Activated CD4-positive, alpha-beta T cell treated with anti-CD3 and anti-CD28 coated beads, Interleukin-2, amount 50 U/mL, for 4 hours (primary cell): Measurements from ENCODE around the gene B3GNT3.
A peak's percentile ranks its signal among the peaks of the same experiment; 100 is the strongest.

Experiments used
- DNase-seq, 2 experiments: peaks; one replicate each; pipeline ENCODE4 v3.0.0-alpha.2; 2020

The B3GNT3 gene

DNA sequence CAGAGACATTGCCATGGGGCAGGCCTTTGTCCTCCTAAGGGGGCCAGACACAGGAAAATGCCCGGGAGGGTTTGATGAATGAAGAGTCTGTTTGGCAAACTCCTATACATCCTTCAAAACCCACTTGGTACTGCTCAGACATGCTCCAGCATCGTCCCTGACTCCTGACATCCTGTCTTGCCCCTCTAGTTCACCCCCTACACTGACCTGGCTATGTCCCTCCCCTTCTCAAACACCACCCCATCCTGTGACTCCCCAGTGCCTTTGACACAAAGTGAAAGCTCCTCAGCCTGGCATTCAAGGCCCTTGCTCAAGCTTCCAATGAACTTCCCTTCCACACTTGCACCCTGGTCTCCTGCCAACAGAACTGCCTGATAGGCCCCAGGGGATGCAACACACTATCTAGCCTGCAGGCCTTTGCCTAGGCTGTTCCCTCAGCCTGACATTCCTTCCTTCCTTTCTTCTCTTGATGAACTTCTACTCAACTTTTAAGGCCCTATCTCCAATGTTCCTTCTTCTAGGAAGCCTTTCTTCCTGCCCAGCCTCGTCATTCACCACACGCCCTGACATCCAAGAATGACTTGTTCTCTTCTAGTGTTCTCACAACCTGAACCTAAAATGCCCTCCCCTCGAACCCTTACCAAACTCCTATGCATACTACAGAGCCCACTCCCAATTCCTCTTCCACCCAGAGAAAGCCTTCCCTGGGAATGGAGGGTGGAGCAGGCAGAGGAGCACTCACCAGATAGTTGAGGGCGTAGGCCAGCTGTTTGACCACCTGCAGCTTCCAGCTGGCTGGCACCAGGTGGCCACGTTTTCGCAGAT lies 40.5 kb downstream of the B3GNT3 start:
- DNase-seq, result no peak

GRCh38 chr19:17836530-17836929 lies 41.6 kb downstream of the B3GNT3 start:
- DNase-seq, result no peak

- no peak for DNase-seq
These were observed 43.0 kb downstream of the B3GNT3 start for GRCh38 chr19:17837972-17838371.

GRCh38 chr19:17840019-17840418 lies 45.1 kb downstream of the B3GNT3 start:
- no peak for DNase-seq

DNA sequence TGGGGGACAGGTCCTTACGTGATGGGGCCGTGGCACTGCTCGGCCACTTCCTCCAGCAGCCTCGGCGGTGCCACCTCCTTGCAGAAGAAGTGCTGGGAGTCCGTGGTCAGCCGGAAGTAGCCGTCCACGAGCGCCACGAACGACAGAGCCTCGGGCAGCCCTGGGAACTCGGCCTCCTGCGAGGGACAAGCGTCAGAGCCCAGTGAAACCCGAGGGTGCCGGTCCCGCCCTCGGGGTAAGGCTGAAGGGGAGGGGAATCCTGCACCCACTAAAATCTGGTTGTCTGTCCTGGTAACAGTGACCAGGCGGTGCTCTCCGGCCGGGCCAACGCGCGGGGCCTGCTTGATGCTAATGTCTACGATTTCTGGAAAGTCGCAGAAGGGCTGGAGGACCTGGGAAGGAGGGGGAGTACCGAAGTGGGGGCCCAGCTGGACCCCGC lies 46.5 kb downstream of the B3GNT3 start:
- no peak for DNase-seq

DNA sequence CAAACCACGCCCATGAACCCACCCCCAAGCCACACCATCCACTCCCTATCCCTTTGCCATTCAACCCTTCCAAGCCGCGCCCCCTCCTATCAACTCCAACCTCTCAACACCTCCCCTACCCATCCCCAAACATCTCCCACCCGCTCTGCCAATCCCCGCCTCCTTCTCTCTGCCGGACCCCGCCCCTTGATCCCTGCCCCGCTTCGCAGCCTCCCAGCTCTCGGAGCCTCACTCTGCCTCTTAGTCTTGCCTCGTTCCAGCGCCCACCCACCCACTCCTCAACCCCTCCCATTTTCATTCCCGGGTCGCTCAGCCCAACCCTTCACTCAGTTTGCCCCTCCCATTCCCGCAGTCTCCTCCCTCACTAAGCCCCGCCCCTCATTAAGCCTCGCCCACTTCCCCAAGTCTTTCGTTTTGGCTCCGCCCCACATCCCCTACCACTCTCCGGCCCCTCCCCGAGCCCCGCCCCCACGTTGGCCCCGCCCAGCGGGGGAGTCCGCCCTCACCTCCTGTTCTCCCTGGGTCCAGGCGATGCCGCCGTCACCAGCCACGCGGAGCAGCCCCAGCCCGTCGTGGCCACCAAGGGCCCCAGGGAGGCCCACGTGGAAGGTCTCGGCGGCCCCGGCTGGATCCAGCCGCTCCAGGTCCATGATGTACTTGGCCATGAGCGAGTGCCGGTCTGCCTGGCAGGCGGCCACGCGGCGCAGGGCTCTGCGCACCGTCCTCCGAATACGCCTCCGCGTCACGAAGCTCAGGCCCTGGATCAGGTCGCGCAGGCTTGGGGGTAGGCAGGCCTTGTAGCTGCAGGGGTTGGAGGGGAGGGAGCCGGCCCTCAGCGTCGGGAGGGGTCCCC lies 47.1 kb downstream of the B3GNT3 start:
- DNase-seq, result peak; percentile 45 to 52

DNA sequence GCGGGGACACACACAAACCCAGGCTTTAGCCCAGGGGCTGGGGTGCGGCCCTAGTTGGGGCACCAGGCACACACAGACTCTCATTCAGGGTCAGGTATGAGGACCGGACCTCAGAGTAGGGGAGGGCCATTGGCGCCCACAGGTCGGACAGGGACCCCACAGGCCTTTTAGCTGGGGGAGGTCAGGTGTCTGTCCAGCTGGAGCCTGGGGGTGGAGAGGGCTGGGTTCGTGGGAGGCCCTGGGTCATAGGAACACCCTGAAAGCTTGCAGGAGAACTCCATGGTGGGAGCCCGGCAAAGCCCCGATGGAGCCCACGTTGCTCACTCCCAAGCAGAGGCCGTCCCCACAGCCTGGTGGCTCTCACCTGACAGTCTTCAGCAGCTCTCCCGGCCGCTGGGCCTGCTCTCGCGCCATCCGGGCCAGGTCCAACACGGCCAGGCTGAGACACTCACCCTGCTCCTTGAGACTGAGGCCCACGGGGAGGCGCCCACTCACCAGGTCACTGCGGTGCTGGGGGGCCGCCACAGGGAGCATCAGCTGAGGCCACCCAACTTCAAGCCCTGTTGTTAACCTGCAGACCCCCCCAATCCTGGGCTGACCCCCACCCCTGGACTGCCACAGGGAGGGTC lies 47.8 kb downstream of the B3GNT3 start:
- no peak for DNase-seq

DNA sequence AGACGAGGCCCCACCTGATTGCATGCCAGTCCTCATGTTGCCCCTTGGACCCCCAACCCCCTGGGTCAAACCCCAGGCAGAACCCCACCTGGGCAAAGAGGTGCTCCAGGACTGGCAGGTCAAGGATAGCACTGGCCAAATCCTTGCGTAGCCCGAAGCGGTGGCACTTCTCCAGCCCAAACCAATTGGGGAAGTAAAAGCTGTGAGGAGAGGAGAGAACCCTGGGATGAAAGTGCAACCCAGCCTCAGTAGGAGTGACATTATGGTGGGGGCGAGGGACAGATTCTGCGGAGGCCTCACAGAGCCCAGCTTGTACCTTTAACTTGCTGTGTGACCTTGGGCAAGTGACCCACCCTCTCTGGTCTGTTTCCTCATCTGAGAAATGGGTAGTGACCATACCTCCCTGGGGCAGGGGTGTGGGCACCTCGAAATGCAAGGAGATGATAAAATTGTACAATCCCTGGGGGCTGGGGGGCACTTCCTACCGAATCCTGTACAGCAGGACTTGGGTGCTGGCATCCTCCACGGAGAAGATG lies 48.4 kb downstream of the B3GNT3 start:
- no peak for DNase-seq

DNA sequence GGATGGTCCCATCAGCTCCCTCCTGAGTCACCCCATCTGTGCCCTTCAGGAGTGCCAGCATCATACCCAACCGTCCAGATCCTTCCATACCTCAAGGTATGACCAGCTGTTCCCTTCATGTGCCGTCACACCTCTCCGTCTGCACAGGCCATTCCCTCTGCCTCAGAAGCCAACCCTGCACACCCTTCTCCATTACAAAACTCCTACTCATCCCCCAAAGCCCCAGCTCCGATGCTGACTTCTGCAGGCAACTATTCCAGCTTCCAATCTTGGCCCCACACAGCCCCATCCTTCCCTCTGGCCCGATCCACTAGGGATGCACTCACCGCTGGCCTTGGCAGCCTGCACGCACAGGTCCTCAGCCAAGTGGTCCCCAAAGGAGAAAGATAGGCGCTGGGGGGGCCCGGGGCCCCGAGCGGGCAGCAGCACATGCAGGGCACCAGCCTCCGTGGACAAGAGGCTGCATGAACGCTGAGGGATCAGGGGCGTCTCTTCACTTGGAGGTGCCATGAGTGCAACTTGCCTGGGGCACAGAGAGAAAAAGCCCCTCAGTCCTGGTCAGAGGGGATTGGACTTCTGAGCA lies 49.1 kb downstream of the B3GNT3 start:
- no peak for DNase-seq

- DNase-seq, result no peak
These were observed 51.2 kb downstream of the B3GNT3 start for GRCh38 chr19:17846146-17846545.

DNA sequence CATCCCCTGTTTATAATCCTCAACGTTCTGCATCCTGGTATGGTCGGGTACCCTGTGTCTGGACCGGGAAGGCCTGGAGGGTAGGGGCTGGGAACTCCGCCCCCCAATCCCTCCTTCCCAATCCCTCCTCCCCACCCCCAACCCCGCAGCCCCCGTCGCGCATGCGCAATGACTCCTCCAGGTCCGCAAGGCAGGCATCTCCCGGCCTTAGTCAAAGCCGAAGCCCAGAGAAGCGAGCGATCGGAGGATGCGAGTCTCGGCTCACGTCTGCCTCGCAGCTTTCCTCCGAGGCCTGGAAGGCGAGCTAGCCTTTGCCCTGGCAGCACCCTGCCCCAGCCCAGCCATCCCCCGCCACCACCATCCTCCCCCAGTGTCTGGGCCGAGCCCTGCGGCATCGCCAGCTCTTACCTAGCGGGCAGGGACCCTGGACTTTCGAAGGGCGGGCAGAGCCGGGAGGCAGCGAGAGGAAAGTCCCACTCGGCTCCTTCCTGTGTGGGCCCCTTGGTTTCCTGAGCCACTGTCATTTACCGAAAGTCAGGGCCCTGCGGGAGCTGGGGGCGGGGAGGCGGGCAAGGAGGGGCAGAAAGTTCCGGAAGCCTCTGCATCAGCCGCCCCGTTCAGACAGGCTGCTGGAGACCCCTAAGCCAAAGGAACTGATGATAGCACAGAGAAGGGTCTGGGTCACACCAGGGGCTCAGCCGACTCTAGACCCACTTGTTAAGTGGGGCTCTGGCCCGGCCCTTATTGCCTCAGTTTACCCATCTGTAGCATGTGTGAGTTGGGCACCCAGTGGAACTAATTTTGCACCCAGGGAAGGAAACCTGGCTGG lies 52.8 kb downstream of the B3GNT3 start, which contains the start of gene JAK3:
JAK3 (minus strand) TSS at position 445 of the 829 bp plus-strand sequence. CDS start 3,565 bp downstream, outside the sequence.
- peak; percentile 90 to 91 for DNase-seq

DNA sequence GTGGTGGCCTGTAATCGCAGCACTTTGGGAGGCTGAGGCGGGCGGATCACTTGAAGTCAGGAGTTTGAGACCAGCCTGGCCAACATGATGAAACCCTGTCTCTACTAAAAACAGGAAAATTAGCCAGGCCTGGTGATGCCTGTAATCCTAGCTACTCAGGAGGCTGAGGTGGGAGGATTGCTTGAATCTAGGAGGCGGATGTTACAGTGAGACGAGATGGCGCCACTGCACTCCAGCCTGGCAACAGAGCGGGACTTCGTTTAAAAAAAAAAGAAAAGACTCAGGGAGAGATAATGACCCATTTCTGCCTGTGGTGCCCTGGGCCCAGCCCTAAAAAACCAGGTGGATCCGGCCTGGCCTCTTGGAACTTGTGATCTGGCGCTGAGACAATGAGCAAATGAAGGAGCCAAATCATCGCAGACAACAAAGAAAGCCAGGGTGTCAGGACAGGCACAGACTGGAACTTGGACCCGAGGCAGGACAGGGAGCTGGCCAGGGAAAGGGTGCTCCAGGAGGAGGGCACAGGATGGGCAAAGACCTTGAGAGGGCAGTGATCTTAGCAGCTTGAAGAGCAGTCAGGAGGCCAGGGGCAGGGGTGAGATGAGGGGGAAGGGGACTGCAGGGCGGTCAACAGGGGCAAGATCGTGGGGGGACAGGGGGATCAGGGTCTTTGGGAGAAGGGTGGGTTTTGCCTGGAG lies 53.8 kb downstream of the B3GNT3 start:
- DNase-seq, result no peak

- DNase-seq, result no peak
These were observed 59.1 kb downstream of the B3GNT3 start for GRCh38 chr19:17854061-17854460.

- DNase-seq, result peak; percentile 87 to 93
These were observed 60.6 kb downstream of the B3GNT3 start for GRCh38 chr19:17855280-17856152.

GRCh38 chr19:17859533-17860330 lies 64.8 kb downstream of the B3GNT3 start, which contains the start of gene RPL18A:
TSS of gene RPL18A (plus strand) at chr19:17859910. CDS start at chr19:17859957, 47 bp downstream.
- peak; percentile 98 to 99 for DNase-seq

DNA sequence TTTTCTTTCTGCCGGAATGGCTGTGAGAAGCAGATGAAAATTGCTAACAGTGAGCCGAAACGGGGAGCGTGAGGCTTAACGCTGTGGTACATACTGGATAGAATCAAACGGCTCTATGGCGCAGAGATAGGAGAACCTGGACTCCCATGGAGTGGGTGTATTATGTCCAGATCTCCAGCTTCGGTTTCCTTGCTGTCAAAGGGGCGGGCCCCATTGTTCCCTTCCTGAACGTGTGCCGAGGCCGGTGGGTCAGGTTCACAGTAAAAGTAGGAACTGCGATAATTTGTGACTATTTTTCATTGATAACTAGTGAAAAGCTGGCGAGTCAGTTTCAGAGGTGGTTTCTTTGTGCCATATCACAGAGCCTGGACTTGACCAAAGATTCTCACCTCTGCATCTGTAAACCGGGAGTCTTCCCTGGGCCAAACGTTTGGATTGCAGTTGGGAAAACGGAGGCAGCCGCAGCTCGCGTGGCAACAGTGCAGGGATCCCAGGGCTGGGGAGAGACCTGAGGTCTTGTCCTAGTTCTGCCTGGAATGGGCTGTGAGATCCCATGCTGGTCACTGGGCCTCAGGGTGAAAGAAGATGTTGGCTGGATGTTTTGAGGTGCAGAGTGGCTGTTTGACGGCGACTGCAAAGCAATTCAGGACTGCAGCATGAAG lies 65.5 kb downstream of the B3GNT3 start:
- no peak for DNase-seq

GRCh38 chr19:17860993-17861360 lies 66.0 kb downstream of the B3GNT3 start:
- DNase-seq, result no peak
